ENCODE measurements around the gene LSAMP.

GRCh38 chr3:116200956-116201690 is 244.2 kb downstream of the LSAMP start:
- TF ChIP-seq ESRRA (IDR thresholded peaks at IDR 0.05; ENCODE audit: borderline replicate concordance, low read length) (no peak), HES2 (IDR thresholded peaks at IDR 0.05) (no peak), CTCF (IDR thresholded peaks at IDR 0.05) (no peak), POLR2A (IDR thresholded peaks at IDR 0.05; ENCODE audit: low read length) (no peak), RNF2 (IDR thresholded peaks at IDR 0.05; ENCODE audit: borderline replicate concordance, low read depth) (no peak), CHD2 (IDR thresholded peaks at IDR 0.05; ENCODE audit: low read length, partially characterized antibody) (no peak), JUN (IDR thresholded peaks at IDR 0.05) (no peak)
